ENCODE measurements around the gene S100A2.

GRCh38 chr1:153563483-153563901, 2.2 kb downstream of the S100A2 start:
- no peak for TF ChIP-seq KDM1A (CRISPR knock-in tag; IDR thresholded peaks at IDR 0.05)
- no peak for TF ChIP-seq SNAPC5 (CRISPR knock-in tag; IDR thresholded peaks at IDR 0.05; ENCODE audit: borderline replicate concordance)
- TF ChIP-seq, protein P1, sequence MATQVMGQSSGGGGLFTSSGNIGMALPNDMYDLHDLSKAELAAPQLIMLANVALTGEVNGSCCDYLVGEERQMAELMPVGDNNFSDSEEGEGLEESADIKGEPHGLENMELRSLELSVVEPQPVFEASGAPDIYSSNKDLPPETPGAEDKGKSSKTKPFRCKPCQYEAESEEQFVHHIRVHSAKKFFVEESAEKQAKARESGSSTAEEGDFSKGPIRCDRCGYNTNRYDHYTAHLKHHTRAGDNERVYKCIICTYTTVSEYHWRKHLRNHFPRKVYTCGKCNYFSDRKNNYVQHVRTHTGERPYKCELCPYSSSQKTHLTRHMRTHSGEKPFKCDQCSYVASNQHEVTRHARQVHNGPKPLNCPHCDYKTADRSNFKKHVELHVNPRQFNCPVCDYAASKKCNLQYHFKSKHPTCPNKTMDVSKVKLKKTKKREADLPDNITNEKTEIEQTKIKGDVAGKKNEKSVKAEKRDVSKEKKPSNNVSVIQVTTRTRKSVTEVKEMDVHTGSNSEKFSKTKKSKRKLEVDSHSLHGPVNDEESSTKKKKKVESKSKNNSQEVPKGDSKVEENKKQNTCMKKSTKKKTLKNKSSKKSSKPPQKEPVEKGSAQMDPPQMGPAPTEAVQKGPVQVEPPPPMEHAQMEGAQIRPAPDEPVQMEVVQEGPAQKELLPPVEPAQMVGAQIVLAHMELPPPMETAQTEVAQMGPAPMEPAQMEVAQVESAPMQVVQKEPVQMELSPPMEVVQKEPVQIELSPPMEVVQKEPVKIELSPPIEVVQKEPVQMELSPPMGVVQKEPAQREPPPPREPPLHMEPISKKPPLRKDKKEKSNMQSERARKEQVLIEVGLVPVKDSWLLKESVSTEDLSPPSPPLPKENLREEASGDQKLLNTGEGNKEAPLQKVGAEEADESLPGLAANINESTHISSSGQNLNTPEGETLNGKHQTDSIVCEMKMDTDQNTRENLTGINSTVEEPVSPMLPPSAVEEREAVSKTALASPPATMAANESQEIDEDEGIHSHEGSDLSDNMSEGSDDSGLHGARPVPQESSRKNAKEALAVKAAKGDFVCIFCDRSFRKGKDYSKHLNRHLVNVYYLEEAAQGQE (IDR thresholded peaks at IDR 0.05; ENCODE audit: borderline replicate concordance in 1 of 2, low read depth in 1 of 2, low read length in 2 of 2), result no peak
- no peak for TF ChIP-seq CTCF (CRISPR knock-in tag; IDR thresholded peaks at IDR 0.05)
- no peak for TF ChIP-seq KLF13 (CRISPR knock-in tag; IDR thresholded peaks at IDR 0.05)

Data from HepG2 (cell line).